GM21447 (cell line): ENCODE data around the gene MSX1.

ENCODE experiments used
- ATAC-seq: cut with Tn5 transposase; IDR thresholded peaks from one replicate; pipeline ENCODE4 v1.9.1; 2021; ENCODE audit not compliant: unreplicated experiment

Gene MSX1

GRCh38 chr4:4857001-4857808 is 2.3 kb upstream of the MSX1 start:
- no peak for ATAC-seq

GRCh38 chr4:4857809-4858508 is 1.5 kb upstream of the MSX1 start:
- no peak for ATAC-seq

GRCh38 chr4:4858527-4859324 is 739 bp upstream of the MSX1 start:
- ATAC-seq, result no peak

GRCh38 chr4:4859799-4860599 is 534 bp downstream of the MSX1 start:
- ATAC-seq, result peak; percentile 27

- ATAC-seq, result no peak
These were observed 1.3 kb downstream of the MSX1 start for GRCh38 chr4:4860600-4861389.

- no peak for ATAC-seq
These were observed 2.0 kb downstream of the MSX1 start for GRCh38 chr4:4861390-4862018.

GRCh38 chr4:4862071-4862551 is 2.6 kb downstream of the MSX1 start:
- no peak for ATAC-seq

- no peak for ATAC-seq
These were observed 3.4 kb downstream of the MSX1 start for GRCh38 chr4:4862665-4863482.

GRCh38 chr4:4864443-4864939 is 5.0 kb downstream of the MSX1 start:
- no peak for ATAC-seq

GRCh38 chr4:4864940-4865704 is 5.7 kb downstream of the MSX1 start:
- ATAC-seq, result no peak

- ATAC-seq, result no peak
These were observed 6.2 kb downstream of the MSX1 start for GRCh38 chr4:4865705-4866123.

- no peak for ATAC-seq
These were observed 6.8 kb downstream of the MSX1 start for GRCh38 chr4:4866124-4866865.

- no peak for ATAC-seq
These were observed 7.5 kb downstream of the MSX1 start for GRCh38 chr4:4866866-4867374.

GRCh38 chr4:4867375-4868039 is 8.0 kb downstream of the MSX1 start:
- no peak for ATAC-seq

GRCh38 chr4:4868040-4868757 is 8.7 kb downstream of the MSX1 start:
- no peak for ATAC-seq
